ENCODE measurements around the gene PYCR2. TPM values are rescaled to one million over a fixed set of nuclear protein-coding genes. Genes with fewer than 3 reads are reported as not detected.

The PYCR2 gene
- total RNA-seq: 37.7 and 46.8 TPM in 2 replicates

DNA sequence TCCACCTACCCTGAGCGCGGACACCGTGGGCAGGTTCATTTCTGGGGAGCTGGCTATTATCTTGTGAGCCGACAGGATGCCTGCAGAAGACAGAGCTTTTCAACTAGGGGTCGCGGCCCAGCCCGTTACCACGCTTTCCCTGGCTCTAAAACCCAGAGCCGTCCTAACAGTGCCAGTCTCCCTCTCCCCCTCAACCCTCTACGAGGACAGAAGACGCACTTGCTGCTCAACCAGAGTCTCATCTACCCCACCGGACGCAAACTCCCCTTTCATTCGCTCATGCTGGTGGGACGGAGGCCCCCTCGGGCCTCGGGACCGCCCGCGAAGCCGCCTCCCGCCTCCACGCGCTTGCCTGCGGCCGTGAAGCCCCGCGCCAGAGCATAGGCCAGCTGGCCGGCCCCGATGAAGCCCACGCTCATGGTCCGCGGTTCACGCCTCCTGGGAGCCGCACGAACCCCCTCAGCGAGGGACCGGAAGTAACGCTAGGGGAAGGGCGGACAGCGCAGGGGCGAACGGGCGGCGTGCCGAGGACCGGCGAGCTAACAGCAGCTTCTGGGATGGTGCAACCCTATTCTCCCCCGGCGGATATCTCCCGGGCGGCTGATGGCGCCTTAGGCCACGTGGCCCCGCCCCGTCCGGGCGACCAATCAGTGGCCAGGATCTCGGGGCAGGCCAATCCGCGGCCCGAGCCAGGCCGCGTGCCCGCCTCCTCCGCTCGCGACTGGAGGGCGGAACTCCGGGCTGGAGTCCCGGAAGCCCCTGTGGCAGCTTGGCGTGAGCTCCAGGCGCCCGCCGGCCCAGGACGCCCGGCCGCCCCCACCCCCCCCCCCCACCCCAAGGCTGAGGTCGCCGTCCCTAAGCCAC lies at the start of gene PYCR2:
Gene PYCR2 (minus strand): TSS at position 559 of the 864 bp plus-strand sequence. CDS start 140 bp downstream, at position 419.

DNA sequence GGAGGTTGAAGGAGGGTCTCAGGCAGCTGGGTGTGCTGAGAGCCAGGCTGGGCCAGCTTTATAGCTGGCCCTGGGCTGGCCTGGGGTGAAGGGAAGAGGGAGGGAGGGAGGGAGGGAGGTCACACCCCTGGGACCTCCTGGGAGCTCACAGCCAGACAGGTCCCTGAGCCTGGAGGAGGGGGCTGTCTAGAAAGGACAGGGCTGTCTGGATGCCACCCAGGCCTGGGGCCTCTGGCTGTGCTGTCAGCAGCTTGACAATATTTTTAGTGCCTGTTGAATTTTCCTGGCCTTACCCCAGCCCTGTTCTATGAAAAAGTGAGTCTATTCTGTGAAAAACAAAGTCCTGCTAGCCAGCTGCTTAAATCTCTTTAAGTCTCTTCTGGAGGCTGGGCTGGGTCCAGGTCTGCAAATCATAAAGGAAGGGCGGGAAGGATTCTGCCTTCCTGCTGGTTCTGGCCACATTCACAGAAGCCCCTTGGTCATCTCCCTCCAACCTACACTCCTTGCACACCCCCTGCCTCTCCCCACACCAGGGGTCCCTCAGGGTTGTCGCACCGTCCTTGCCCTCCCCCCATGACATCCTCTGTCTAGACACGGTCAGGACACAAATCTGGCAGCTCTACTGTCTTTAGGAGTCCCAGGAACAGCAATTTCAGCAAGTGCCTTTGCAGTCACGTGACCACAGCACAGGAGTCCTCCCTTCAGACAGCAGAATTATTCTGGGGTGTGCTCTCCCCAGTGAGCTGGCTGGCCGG lies 17.3 kb upstream of the PYCR2 start, which contains the start of gene LEFTY2:
Gene LEFTY2 (minus strand): TSS at position 34 of the 755 bp plus-strand sequence. CDS start 80 bp downstream, outside the sequence.

DNA sequence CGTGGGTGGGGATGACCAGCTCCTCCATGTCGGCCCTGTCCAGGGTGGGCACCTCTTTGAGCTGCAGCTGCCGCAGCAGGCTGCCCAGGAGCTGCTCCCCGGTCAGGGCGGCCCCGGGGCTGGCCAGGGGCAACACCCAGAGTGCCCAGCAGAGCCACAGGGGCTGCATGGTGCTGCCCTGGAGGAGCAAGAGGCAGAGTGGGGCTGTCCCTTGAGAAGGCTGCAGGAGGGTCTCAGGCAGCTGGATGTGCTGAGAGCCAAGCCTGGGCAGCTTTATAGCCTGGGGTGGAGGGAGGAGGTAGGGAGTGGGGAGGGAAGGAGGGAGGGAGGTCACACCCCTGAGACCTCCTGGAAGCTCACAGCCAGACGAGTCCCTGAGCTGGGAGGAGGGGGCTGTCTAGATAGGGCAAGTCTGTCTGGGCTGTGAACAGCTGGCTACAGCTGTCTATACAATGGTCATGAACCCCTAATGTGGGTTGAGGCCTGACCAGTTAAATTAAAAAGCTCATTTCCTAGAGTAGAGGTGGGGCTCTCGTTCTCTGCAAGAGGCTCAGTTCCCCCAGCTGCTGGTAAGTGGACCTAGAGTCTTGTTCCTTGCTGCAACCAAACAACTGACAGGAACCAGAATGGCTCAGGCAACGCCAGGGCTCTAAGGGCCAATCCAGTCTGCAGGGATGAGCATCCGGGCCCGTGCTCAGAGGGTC lies 35.0 kb downstream of the PYCR2 start, which contains the start of gene LEFTY1:
Gene LEFTY1 (minus strand): TSS at position 249 of the 704 bp plus-strand sequence. CDS start 80 bp downstream, at position 169.

DNA sequence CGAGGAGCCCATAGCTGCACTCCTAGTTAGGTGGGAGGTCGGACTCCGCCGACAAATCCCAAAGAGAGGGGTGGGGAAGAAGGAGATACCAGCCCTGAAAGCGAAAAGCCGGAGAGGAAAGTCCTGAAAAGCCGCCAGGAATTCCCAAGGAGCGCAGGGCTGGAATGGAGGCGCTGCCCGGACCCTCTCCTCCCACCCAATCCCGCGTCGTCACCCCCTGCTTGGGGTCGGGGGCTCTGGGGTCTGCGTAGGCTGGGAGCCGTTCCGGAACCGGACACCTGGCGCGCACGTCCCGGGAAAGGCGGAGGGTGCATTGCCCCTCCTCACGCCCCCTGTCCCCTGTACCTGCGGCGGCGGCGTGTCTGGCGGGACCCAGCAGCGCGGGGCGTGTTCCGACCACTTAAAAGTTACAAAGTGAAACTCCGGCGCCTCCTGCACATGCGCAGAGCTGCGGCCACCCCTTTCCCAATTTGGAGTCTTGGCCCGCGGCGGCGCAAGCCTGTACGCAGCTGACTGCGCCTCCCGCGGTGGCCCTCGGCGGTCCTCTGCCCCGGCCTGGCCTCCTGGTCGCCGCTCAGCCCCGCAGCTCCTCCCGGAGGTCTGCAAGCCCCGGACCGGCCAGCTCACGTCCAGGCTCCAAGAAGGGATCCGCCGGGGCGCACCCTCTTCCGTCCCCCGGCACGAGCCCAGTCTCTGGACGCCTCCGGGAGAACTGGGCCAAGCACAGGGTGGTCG lies 41.9 kb downstream of the PYCR2 start, which contains the start of gene TMEM63A:
Gene TMEM63A (minus strand): TSS at position 422 of the 735 bp plus-strand sequence. CDS start 4,800 bp downstream, outside the sequence.

Other genes starting within 250 kb of the PYCR2 start
- gene SRP9, start 146.4 kb downstream of the PYCR2 start, total RNA-seq: 303 and 378 TPM in 2 replicates
- 2.9 and 7.9 TPM in 2 replicates for gene EPHX1, start 114.1 kb downstream of the PYCR2 start, total RNA-seq
- gene TMEM63A, start 41.9 kb downstream of the PYCR2 start, total RNA-seq: 5.8 and 15.8 TPM in 2 replicates
- under 0.01 TPM in 1 of 2 replicates, not detected in the other for gene LEFTY1, start 35.1 kb downstream of the PYCR2 start, total RNA-seq
- not detected in 2 replicates for gene LEFTY2, start 17.0 kb upstream of the PYCR2 start, total RNA-seq
- gene SDE2, start 75.1 kb upstream of the PYCR2 start, total RNA-seq: 28.9 and 31.9 TPM in 2 replicates
- gene H3-3A, start 138.5 kb upstream of the PYCR2 start, total RNA-seq: 189 and 217 TPM in 2 replicates

All from epithelial cell of umbilical artery (primary cell).